GM18505 (cell line): Measurements from ENCODE around the gene PCCB.

ENCODE experiments used
- ATAC-seq: cut with Tn5 transposase; IDR thresholded peaks from one replicate; pipeline ENCODE4 v1.9.1; 2021; ENCODE audit not compliant: unreplicated experiment
- POLR2A ChIP-seq: IDR thresholded peaks from 4 replicates; pipeline ENCODE4 v1.6.1; 2011; ENCODE audit warnings: borderline replicate concordance; ENCODE audit not compliant: insufficient read depth, insufficient read length; ENCODE audit errors: extremely low read depth

The PCCB gene

DNA sequence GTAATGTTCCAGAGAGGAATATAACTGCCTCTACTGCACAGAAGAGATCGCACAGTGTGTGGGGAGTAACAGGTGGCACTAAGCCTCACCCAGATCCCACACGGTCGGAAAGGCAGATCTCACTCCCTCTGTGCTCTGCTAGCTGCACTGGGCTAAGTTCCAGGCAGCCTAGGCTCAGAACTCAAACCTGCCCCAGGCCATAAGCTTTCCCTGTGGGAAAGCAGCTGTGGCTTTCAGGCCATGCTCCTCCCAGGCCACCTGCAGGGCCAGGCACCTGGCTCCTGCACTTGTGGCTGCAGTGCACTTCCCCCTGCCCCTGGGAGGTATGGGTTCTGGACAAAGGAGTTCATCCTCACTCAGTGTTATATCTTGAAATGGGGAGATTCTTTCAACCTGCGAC is 27.5 kb downstream of the PCCB start:
- TF ChIP-seq POLR2A: no peak
- ATAC-seq: no peak

DNA sequence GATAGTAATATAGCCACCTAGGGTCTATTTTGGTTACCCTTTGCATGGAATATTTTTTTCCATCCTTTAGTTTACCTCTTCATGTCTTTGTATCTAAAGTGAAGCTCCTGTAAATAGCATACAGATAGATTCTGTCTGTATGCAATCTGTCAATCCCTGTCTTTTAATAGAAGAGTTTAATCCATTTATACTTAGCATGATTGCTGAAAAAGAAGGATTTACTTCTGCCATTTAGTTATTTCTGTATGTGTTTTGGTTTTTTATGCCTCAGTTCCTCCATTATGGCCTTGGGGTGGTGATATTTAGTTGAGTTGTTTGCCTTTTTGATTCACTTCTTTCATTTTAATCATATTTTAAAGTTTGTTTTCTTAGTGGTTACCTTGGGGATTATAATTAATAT is 29.0 kb downstream of the PCCB start:
- no peak for ATAC-seq

DNA sequence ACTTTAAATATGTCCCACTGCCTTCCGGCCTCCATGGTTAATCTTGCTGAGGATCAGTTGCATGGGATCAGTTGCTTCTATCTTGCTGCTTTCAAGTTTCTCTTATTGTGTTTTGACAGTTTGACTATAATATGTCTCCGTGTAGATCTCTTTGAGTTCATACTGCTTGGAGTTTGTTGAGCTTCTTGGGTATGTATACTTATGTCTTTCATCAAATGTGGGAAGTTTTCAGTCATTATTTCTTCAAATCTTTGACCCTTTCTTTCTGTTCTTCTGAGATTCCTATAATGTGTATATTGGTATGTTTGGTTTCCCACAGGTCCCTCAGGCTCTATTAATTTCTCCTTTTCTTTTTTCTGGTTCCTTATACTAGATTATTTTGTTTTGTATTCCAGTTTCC is 30.8 kb downstream of the PCCB start:
- ATAC-seq: no peak
- TF ChIP-seq POLR2A: no peak

More for the DNA sequence above, 29.0 kb downstream of the PCCB start:
- no peak for TF ChIP-seq POLR2A

DNA sequence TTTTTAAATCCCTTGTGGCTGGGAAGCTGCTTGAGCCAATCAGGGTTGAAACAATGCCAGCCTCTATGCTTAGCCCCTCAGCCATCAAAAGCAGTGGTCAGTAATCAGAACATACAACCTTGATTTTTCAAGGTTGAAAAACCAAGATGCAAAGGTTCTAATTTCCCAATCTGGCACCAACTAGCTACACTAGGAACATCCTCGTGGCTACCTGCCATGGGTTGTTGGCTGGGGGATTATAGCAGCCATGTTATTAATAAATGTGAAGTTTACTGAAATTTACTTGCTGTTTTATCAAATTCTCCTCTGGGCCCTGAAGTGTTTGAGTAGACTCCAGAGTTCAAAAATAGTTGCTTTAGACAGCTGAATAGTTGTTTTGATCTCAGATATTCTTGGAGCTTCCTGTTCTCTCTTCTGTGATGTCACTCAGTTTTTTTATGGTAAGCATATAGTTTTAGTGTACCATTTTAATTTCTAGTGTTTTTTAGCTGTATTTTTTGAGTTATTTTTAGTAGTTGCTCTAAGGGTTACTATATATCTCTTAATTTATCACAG is 31.9 kb downstream of the PCCB start:
- TF ChIP-seq POLR2A: no peak
- no peak for ATAC-seq

DNA sequence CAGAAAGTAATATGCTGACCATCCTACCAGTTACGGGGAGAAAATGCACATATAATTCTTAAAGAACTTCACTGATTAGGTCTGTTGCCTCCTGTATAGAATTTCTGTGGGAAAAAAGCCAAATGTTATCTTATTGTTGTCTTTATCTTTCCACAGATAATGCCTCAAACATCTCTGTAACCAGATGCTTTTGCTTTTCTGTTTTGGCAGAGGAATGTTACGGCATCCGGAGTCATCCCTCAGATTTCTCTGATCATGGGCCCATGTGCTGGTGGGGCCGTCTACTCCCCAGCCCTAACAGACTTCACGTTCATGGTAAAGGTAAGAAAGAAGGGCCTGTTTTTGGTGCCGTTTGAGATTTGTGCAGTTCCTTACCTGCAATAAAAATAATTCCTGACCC is 33.5 kb downstream of the PCCB start:
- ATAC-seq: no peak
- no peak for TF ChIP-seq POLR2A

DNA sequence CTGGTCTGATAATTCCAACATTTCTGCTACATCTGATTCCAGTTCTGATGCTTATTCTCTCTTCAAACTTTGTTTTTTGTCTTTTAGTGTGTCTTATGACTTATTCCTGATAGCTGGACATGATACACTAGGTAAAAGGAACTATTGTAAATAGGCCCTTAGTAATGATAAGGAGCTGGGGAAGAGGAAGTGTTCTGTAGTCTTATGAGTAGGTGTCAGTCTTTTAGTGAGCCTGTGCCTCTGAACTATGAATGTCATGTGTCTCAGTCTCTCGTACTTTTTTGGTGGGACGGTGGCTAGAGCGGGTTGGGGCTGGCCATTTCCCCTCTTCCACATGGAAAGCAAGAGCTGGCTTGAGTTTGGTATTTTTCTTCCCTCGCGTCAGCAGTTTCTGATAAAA is 41.2 kb downstream of the PCCB start:
- no peak for ATAC-seq
- no peak for TF ChIP-seq POLR2A

DNA sequence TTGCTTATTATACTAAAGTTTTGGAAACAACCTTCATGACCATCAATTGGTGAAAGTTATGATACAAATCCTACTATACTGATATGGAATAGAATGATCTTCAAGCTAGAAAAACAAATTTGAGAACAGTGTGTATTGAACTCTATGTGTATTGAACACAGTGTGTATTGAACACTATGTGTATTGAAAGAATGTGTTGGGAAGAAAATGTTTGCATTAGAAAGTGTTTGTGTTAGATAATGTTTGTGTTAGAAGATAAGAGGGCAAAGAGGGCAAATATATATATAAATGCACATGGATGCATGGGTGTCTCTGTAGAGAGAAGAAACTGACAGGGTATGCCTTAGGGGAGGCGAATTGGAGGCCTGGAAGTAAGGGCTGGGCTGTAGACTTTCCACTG is 42.4 kb downstream of the PCCB start:
- ATAC-seq: no peak
- TF ChIP-seq POLR2A: no peak

DNA sequence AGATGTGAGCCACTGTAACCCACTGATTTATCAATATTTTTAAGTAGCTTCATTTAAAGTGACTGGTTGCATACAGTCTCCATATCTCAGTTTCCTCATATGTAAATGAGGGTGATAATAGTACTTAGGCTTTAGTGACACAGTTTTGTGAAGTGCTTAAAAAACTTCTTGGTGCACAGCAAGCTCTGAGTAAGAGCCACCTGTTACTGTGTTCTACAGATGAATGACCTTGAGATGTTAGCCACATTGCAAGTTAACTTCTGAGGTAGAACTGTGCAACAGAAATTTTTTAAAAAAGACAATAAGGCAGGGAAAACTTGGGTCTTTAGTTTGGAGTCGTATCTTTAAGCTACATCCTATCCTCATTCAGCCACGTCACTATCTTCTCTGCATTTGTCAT is 43.1 kb downstream of the PCCB start:
- TF ChIP-seq POLR2A: no peak
- no peak for ATAC-seq

DNA sequence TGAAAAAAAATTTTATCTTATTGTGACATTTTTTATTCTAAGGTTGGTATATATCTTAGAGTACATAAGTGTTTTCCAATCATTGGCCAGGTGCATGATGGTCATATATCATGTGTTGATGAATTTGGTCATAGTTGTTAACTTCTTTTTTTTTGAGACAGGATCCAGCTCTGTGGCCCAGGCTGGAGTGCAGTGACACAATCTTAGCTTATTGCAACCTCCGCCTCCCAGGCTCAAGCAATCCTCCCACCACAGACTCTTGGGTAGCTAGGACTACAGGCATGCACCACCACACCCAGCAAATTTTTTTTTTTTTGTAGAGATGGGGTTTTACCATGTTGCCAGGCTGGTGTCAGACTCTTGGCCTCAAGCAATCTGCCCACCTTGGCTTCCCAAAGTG is 44.0 kb downstream of the PCCB start:
- no peak for ATAC-seq
- no peak for TF ChIP-seq POLR2A

DNA sequence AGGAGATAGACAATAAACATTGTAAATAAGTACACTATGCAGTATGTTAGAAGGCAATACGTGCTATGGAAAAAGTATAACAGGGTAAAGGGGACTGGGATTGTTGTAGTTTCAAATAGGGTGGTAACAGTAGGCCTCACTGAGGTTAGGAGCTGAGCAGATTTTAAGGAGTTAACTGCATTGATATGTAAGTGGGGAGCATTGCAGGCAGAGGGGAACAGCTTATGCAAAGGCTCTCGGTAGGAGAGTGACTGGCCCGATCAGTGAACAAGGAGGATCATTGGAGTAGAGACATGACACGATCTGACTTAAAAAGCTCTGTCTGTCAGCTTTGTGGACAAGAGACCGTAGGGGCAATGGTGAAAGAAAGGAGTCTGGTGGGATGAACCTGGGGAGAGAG is 46.8 kb downstream of the PCCB start:
- ATAC-seq: no peak

DNA sequence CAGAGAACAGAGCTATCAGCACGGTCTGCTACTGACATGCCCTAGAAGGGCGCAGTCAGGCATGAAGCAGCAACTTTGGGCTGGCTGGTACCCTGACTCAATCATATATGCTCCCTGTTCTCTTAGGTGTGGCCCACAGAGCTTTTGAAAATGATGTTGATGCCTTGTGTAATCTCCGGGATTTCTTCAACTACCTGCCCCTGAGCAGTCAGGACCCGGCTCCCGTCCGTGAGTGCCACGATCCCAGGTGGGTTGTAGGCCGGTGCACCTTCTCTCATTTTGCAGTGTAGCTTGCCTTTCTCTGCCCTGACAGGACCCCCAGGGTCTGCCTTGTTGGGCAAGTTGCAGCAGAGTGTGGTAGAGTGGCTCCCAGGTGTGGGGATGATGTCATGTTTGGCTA is 47.7 kb downstream of the PCCB start:
- TF ChIP-seq POLR2A: no peak
- ATAC-seq: no peak

More for the DNA sequence above, 46.8 kb downstream of the PCCB start:
- no peak for TF ChIP-seq POLR2A

DNA sequence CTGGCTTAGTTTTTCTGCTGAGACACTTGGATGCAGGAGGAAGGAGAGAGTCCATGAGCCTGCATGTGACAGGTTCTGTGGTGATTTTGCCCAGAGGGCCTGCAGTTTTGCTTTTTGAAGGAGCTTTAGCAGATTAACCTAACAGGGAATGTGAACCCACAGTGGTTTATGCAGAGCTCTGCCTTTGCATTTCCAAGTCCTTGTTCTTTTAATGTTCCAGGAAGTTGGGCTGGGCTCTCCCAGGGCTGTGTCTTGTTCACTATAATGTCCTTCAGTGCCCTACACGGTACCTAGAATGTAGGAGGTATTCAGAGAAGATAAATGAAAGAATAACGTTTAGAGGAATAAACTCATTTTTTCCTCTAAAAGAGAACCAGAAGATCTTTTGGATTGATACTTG is 50.3 kb downstream of the PCCB start:
- ATAC-seq: no peak
- no peak for TF ChIP-seq POLR2A

DNA sequence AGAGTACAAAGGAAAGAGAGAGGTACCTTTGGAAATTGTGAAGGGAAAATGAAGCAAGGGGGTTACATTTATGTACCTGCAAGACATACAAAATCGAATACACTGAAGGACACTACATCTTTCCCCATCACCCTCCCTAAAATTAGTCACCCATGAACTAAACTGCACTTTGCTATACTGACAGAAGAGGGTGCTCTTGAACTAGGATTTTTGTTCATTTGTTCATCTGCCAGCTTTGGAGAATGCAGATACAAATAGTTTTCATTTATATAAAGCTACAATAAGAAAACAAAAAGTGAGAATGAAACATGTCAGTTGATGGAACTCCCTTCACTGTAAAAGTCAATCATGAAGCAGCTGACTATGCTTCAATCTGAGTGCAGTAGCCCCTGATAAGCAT is 55.7 kb downstream of the PCCB start:
- ATAC-seq: no peak
- TF ChIP-seq POLR2A: no peak

DNA sequence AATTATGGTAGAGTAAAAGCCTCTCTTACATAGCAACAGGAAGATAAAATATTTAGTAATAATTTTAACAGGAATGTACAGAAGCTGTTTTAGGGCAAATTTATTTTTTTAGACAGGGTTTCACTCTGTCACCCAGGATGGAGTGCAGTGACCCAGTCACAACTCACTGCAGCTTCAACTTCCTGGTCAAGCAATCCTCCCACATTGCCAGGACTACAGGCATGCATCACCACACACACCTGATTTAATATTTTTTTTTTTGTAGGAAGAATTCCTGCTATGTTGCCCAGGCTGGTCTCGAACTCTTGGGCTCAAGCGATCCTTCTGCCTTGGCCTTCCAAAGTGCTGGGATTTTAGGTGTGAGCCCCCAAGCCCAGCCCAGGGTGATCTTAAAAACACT is 61.1 kb downstream of the PCCB start:
- ATAC-seq: no peak

DNA sequence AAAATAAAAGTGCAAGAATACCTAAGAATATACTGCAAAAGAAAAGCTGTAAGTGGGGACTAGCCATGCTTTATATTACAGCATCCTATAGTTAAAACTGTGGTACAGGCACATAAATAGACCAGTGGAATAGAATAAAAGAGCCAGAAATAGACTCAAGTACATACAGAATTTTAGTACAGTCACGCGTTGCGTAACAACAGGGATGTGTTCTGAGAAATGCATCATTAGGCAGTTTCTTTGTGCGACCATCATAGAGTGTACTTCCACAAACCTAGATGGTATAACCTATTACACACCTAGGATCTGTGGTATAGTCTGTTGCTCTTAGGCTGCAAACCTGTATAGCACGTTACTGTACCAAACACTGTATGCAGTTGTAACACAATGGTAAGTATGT is 61.8 kb downstream of the PCCB start:
- no peak for TF ChIP-seq POLR2A
- ATAC-seq: no peak

More for the DNA sequence above, 61.1 kb downstream of the PCCB start:
- no peak for TF ChIP-seq POLR2A
